HG03103 (cell line): ENCODE results near the gene HELQ.
"Not testable (repeated sequence)": the region's sequence is repeated elsewhere in the genome, so short reads cannot be mapped to it uniquely, and the experiment has no call there.

Experiments
- ATAC-seq: cut with Tn5 transposase; IDR thresholded peaks from one replicate; pipeline ENCODE4 v1.9.1; 2021; ENCODE audit warnings: low read depth; ENCODE audit not compliant: unreplicated experiment

The HELQ gene

DNA sequence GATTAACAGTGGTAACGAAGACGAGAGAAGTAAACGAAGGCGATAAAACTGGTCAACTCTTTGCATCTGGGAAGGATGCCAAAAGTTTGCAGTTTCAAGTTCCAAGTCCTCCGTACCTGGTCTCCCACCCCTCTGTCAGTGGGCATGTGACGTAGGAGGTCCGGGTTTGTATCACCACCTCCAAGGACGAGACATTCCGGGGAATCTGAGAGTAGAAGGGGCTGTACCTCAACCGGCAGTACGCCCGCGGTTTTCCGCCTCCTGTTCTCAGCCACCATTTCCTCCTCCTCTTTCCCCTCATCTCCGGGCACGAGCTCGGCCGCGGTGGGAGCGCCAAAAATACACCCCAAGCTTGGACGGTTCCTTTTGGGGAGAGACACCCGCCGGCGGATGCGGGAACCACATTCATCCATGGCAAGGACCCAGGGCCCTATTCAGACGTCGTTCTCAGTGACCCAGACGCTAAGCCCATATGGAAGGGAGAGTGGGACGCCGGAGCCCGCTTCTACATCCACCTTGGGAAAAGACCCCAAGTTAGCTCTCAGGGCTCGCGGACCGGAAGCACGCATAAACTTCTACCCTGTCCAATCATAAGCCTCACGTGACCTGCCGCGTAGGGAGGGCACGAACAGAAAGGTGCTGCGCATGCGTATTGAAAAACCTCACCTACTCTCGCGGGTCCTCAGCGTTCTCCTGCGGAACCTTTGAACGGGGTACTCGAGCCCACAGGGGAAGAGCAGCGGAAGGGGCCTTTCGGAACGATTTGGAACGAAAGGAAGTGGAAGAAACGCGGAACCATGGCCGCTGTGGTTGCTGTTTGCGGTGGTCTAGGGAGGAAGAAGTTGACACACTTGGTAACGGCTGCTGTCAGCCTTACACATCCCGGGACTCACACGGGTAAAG lies at the start of gene HELQ, which contains the start of gene MRPS18C:
Gene HELQ, minus strand, starts transcription at position 543 of the 903 bp plus-strand sequence. Its CDS starts 130 bp downstream, at position 413.
Gene MRPS18C, plus strand, starts transcription at position 778 of the 903 bp plus-strand sequence. Its CDS starts 20 bp downstream, at position 798.
- ATAC-seq, result peak; percentile 96

DNA sequence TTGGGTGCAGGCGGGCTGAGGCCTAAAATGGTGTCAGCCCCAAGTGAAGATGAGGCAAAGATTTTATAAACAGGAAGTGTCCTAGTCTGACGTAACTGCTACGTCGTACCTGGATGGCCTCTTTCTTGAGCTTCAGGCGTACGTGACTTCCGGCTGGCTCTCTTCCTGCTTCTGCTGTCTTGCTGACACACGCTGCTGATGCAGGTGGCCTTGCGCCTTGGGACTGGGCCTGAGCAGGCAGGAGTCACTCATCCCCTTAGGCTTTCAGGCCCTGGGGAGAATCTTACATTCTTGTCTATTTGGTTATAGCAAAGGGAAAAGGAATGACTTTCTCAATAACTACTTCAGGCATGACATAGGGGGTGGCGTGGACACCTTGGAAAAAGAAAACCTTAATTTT lies 49.4 kb upstream of the HELQ start:
- no peak for ATAC-seq

- no peak for ATAC-seq
These were observed 48.9 kb upstream of the HELQ start for GRCh38 chr4:83504503-83504902.

GRCh38 chr4:83503974-83504373 lies 48.4 kb upstream of the HELQ start:
- no peak for ATAC-seq

DNA sequence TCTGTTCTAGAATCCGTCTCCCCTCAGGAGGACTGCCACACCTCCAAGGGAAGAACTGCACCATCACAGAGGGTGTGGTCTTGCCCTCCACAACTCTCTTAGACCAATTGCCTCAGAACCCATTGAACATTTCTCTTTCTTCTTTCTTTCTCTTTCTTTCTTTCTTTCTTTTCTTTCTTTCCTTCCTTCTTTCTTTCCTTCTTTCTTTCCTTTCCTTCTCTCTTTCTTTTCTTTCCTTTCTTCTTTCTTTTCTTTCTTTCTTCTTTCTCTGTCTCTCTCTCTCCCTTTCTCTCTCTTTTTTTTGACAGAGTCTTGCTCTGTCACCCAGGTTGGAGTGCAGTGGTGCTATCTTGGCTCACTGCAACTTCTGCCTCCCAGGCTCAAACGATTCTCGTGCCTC lies 46.0 kb upstream of the HELQ start:
- ATAC-seq, result not testable (repeated sequence)

DNA sequence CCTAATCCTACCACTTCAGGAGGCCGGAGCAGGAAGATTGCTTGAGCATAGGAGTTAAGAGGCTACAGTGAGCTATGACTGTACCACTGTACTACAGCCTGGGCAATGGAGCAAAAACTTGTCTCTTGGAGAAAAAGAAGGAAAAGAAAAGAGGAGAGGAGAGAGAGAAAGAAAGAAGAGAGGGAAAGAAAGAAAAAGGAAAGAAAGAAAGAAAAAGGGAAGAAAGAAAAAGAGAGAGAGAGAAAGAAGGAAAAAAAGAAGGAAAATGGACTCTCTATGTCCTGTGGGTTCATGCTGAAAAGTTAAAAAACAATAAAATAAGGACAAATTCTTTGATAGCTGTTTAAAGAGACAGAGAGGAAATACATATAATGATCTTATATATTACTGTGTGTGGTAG lies 42.6 kb upstream of the HELQ start:
- ATAC-seq, result no peak

GRCh38 chr4:83496085-83496917 lies 40.7 kb upstream of the HELQ start:
- not testable (repeated sequence) for ATAC-seq

DNA sequence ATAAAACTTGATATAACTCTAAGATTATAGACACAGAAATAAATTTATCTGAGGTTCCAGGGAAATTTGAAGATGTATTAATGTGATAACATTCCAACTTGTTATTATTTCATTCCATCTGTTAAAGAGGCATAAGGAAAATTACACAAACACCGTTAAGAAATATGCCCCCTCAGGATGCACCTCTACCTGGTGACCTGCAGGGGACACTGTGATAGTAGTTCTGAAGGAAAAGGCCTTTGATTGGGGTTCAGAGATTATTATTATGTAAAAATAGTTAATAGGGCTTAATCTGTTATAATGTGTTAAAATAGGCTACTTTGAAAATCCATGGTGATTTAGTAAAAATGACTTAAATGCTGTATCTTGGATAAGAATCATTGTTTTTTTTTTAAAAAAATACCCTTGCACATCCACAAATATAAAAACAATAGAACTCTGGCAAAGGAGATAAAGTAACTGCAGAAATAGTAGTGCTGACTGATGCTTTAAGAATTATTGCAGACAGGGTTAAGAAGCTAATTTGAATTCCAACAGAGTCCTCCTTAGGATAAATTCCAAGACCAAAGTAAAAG lies 35.3 kb upstream of the HELQ start:
- ATAC-seq, result peak; percentile 83

- no peak for ATAC-seq
These were observed 34.2 kb upstream of the HELQ start for GRCh38 chr4:83489711-83490326.

DNA sequence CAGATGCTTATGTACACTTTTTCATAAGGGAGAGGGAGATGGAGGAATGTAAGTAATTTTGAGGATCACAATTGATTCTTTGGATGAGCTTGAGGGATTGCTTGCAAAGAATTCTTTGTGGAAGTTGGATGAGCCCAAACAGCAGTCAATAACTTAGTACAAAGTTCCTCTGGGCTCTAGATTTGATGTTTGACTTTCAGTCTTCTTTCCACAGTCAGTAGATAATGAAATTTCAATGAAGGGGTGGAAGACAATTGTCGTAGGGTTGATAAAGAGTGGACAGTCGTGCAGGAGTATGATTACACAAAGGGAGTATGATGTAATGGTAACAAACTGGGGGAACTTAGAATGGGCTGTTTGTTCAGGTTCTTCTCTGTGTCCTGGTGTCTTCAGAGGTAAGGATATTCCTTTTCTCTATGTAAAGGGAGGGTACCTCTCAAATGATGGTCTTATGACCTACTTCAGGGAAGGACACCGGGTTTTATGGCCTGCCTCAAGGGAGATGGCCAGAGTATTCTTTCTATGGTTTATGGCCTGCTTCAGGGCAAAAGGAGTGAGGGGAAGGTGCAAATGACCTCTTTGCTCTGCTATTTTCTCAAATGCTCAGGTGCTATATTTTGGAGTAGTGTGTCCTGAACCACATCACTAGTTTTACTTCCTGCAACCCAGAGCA lies 31.0 kb upstream of the HELQ start:
- ATAC-seq, result no peak

DNA sequence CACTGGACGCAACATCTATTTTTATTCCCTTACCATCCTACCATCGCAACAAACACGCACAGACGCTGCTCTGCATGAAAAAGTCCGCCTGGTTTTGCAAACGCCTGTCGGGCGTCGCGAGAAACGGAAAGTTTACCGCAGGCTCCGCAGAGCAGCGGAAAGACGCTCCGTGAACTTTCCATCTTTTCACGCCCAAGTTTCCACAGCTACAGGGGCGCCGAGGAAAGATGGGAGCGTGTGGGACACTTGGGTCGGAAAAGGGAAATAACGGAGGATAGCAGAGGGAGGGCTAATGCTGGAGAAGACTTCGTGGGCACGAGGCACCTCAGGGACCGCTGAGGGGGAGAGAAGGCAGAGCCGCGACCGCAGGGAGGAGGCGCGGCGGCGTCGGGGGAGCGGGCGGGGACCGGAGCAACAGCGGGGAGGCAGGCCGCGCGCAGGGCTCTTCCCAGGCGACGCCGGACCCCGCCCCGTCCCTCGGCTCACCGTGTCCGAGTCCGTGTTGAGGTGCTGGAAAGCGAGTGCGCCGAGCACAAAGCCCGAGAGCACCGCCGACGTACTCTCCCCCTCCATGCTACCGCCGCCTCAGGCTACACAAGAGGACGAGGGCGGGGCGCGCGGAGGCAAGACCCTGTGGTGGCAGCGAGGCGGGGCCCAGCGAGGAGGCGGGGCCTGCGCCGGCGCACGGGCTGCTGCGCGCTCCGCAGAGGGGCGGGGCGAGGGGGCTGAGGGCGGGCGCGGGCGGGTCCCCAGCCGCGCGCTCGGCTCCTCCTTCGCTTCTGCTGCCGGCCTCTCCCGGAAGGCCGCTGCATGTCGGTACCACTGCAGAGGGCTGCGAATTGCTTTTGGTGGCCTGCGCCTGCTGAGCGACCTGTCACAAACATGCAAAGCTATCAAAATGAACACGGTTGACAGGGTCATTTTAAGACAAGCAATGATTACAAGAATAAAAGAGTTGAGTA lies 29.2 kb upstream of the HELQ start, which contains the start of gene ABRAXAS1:
Gene ABRAXAS1, minus strand, starts transcription at position 601 of the 962 bp plus-strand sequence. Its CDS starts 28 bp downstream, at position 573.
- peak; percentile 96 for ATAC-seq

DNA sequence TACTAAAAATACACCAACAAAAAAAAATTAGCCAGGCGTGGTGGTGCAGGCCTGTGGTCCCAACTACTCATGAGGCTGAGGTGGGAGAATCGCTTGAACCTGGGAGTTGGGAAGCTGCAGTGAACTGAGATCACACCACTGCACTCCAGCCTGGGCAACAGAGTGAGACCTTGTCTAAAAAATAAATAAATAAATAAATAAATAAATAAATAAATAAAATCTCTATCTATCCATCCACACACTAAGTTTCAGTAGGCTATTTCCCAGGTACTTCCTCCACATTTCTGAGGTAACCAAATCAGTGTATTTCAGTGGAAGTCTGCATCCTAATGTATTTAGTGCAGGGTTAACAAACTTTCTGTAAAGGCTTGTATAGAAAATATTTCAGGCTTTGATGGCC lies 18.3 kb upstream of the HELQ start:
- no peak for ATAC-seq

- ATAC-seq, result no peak
These were observed 17.8 kb upstream of the HELQ start for GRCh38 chr4:83473423-83473822.

DNA sequence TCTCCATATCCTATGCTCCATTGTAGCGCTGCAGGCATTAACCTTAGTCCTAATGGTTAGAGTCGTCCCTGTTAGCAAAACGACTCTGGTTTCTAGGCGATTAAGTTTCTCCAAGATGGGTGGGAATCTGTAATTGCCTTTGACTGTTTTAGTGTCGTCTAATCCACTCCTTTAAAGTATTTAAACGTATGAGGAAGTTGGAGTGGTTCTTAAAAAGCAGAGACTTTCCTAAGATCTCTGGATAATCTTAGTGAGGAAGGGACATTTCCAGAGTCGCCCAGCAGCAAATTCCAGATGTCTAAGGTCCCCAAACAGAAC lies 520 bp upstream of the HELQ start:
- no peak for ATAC-seq

DNA sequence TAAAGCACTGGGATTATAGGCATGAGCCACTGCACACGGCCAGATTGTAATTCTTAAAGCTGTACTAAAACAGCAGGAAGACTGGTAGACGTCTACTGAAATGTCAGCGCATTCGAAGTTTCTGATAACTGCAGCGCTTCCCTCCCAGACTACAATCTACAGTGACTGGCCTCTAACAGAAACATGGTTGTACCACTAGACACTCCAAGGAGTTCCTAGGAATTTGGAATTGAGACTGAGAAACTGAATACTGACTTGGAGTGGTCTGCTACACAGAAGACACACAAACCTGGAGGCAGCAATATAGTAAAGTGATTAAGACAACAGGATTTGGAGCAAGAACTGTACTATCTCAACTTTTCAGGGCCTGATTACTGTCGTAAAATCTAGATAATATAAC lies 937 bp downstream of the HELQ start:
- ATAC-seq, result no peak

GRCh38 chr4:83449009-83449408 lies 6.6 kb downstream of the HELQ start:
- no peak for ATAC-seq

DNA sequence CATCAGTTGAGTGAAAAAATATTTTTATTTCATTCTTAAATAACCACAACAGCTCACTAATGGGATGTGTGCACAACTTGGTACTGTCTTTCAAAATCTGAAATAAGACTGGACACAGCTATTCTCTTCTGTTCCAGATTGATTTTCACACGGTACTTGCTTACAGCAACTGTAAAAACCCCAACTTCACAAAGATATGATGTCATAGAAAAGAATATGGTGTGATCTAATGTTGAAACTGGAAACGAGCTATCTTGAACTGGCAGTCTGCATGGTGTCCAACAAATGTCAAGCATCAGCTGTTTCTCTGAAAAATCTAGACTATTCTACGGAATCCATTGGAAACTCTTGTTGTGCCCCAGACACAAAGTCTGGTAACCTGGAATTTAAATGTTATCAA lies 14.7 kb downstream of the HELQ start:
- ATAC-seq, result no peak

DNA sequence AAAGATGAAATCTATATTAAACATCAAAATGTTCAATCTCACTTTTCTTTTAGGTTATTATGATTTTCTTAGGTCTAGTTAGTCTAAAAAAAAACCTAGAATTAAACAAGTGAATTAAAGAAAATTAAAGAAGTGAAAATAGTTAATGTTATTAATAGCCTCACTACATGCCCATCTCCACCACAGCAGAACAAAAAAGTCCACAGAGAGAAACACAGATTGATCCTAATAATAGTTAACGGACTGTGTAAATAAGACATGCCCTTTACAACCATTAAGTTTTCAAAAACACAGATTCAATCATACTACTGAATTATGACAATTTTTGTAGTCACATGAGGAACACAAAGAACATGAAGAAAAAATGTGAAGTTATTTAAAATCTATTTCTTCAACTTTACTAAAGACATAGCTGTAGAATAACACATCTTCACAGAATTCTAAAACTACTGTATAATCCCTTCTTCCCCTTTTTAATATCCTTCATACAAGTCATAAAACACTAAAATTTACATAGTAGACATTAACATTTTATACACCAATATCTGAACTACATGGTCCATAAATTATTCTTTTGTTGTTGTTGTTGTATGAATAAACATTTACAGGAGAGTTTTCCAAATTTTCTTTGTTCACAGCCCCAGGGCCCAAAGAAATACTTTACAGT lies 15.3 kb downstream of the HELQ start:
- ATAC-seq, result no peak
